PFSK-1 (cell line): Measurements from ENCODE around the gene CMIP.

Experiments
- FOXP2 ChIP-seq: optimal IDR thresholded peaks from 2 replicates; pipeline ENCODE3; 2011; ENCODE audit warnings: borderline replicate concordance, control low read depth, inconsistent platforms; ENCODE audit not compliant: insufficient read depth; ENCODE audit errors: extremely low read length, extremely low read depth
- POLR2AphosphoS5 ChIP-seq: IDR thresholded peaks from 2 replicates; pipeline ENCODE4 v1.6.1; 2012; ENCODE audit warnings: low read depth, mild to moderate bottlenecking, control low read depth, low read length, moderate library complexity
- SIN3A ChIP-seq: IDR thresholded peaks from 2 replicates; pipeline ENCODE4 v1.6.1; 2012; ENCODE audit warnings: mild to moderate bottlenecking, low read length, moderate library complexity, borderline replicate concordance; ENCODE audit not compliant: insufficient read depth
- TAF1 ChIP-seq: IDR thresholded peaks from 2 replicates; pipeline ENCODE4 v1.6.1; 2012; ENCODE audit warnings: low read length, control low read depth, borderline replicate concordance; ENCODE audit not compliant: insufficient read depth
- TF ChIP-seq, protein P1 (sequence below), 2 experiments: IDR thresholded peaks; 2 replicates each; pipeline versions ENCODE4 v1.6.1 to v1.8.0; 2011 to 2012; ENCODE audit warnings: low read depth in 2 of 2, low read length in 2 of 2, control low read depth in 1 of 2, inconsistent platforms in 1 of 2, mild to moderate bottlenecking in 1 of 2, moderate library complexity in 1 of 2; ENCODE audit not compliant: insufficient read depth in 1 of 2

CMIP gene

DNA sequence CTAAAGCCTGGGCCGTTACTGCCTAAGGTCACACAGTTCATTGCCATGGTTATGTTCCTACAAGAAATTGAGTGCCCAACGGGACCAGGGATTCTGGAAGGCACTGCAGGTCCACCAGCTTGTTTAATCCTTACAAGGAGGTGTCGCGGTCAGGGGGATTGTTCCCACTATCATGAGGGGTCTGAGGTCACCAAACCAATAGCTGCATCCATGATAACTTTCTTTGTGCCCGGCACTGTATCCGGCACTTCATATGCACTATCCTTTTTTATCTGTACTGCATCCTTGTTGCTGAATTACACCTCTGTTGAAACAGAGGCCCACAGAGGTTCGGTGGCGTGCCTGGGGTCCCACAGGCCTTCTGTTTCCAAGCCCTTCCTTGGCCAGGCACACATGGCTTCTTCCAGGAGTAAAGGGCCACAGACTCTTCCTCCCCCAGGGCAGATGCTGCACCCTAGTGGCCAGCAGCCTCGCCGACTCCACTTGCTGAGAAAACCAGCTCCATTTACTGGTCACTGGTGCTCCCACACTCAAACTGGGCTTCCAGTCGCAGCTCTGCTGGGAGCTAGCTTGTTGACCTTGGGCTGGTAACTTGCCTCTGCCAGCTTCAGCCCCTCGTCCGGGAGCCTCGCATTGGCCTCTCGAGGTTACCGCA is 252.5 kb downstream of the CMIP start:
- TF ChIP-seq FOXP2: no peak
- TF ChIP-seq, protein P1, sequence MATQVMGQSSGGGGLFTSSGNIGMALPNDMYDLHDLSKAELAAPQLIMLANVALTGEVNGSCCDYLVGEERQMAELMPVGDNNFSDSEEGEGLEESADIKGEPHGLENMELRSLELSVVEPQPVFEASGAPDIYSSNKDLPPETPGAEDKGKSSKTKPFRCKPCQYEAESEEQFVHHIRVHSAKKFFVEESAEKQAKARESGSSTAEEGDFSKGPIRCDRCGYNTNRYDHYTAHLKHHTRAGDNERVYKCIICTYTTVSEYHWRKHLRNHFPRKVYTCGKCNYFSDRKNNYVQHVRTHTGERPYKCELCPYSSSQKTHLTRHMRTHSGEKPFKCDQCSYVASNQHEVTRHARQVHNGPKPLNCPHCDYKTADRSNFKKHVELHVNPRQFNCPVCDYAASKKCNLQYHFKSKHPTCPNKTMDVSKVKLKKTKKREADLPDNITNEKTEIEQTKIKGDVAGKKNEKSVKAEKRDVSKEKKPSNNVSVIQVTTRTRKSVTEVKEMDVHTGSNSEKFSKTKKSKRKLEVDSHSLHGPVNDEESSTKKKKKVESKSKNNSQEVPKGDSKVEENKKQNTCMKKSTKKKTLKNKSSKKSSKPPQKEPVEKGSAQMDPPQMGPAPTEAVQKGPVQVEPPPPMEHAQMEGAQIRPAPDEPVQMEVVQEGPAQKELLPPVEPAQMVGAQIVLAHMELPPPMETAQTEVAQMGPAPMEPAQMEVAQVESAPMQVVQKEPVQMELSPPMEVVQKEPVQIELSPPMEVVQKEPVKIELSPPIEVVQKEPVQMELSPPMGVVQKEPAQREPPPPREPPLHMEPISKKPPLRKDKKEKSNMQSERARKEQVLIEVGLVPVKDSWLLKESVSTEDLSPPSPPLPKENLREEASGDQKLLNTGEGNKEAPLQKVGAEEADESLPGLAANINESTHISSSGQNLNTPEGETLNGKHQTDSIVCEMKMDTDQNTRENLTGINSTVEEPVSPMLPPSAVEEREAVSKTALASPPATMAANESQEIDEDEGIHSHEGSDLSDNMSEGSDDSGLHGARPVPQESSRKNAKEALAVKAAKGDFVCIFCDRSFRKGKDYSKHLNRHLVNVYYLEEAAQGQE (IDR thresholded peaks at IDR 0.05; ENCODE audit: insufficient read depth in 1 of 2, low read depth in 2 of 2, low read length in 2 of 2): no peak
- TF ChIP-seq TAF1: no peak
- no peak for TF ChIP-seq POLR2AphosphoS5
- TF ChIP-seq SIN3A: no peak

DNA sequence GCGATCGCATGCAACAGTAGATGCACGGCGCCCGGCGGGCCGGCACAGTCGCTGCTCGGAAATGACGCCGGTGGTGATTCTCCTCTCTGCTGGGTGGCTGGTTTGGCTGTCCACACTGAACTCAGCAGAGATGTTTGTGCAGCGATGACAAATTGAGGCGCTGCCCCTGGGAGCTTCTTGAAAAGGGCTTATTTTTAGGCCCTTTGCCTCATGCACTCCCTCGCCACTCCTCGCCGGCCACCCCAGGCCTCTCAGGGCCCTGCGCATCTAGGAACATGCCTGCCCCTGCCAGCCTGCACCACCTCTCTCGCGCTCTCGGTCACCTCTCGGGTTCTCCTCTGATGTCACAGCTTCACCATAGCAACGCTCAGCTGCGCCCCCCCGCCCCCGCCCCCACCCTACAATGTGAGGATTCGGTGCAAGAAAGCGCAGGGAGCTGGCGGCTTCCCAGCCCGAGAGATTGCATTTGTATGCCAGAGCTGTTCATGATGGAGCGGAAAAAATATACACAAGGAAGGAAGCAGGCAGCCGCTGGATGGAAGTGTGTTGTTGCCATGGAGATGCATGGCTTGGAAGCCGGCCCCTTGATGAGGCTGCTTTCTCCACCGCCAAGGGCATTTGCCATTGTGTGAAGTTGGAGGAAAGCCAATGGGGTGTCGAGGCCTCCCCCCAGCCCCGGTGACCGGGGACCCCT is 253.2 kb downstream of the CMIP start:
- TF ChIP-seq, protein P1 (IDR thresholded peaks at IDR 0.05; ENCODE audit: insufficient read depth in 1 of 2, low read depth in 2 of 2, low read length in 2 of 2): no peak
- no peak for TF ChIP-seq SIN3A
- TF ChIP-seq TAF1: no peak
- no peak for TF ChIP-seq POLR2AphosphoS5
- no peak for TF ChIP-seq FOXP2

DNA sequence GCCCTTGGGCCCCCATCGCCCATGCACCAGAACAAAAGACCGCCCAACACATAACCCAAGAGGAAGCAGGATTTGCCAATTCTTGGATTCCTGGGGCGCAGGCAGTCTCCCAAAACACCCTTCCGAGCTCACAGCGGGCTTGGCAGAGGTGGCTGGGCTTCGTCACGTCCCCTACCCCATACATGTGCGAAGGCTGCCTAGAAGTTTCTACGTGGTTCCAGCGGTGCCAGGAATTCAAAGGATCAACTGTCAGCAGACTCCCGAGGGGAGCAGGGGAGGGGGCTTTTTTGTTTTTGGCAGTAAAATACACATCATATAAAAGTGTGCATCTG is 253.7 kb downstream of the CMIP start:
- no peak for TF ChIP-seq POLR2AphosphoS5

DNA sequence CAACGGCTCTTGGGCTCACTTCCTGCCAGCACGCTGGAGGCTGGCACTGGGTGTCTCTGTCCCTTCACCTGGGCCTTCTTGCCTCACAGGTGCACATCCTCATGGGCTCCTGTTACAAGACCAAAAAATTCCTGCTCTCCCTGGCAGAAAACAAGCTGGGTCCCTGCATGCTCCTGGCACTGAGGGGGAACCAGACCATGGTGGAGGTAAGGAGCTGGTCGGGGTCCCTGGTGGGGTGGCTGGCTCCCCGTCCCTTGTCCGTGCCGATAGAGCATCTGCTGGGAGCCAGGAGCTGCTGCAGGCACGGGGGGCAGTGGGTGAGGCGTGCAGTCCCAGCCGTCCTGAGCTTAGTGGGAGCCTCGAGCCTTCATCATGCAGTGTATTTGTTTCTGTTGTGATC is 255.0 kb downstream of the CMIP start:
- no peak for TF ChIP-seq SIN3A
- TF ChIP-seq, protein P1 (IDR thresholded peaks at IDR 0.05; ENCODE audit: insufficient read depth in 1 of 2, low read depth in 2 of 2, low read length in 2 of 2): no peak
- TF ChIP-seq TAF1: no peak
- TF ChIP-seq POLR2AphosphoS5: no peak
- TF ChIP-seq FOXP2: no peak

DNA sequence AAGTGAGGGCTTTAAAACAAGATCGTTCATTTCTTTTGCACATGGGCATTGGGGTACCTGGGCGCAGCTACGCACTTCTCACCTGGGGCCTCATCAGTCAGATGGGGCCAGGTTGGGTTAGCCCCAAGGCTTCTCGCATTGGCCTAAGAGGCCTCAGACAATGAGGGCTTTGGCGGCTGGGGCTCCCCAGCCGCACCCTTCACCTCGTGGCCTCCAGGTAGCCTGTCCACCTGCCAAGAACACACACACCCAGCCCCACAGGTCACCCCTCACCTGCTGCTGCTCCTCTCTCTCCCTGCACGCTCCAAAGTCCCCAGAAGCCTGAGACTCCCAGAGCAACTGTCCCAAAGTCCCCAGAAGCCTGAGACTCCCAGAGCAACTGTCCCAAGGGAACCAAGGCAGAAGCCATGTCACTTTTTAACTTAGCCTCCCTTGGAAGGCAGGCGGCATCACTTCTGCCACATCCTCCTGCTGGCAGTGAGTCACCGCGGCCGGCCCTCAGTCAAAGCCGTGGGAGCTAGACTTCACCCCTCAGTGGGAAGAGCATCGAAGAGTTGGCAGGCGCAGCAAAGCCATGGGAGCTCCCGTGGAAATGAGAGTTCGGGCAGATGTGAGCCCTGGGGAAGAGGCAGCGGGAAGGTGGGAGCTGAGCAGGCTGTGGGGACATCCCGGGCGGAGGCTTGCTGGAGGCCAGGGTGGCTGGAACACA is 255.6 kb downstream of the CMIP start:
- TF ChIP-seq, protein P1 (IDR thresholded peaks at IDR 0.05; ENCODE audit: insufficient read depth in 1 of 2, low read depth in 2 of 2, low read length in 2 of 2): no peak
- TF ChIP-seq POLR2AphosphoS5: no peak
- no peak for TF ChIP-seq TAF1
- no peak for TF ChIP-seq FOXP2
- no peak for TF ChIP-seq SIN3A
